HepG2 (cell line): Measurements from ENCODE around the gene WIPF3. TPM values are rescaled to one million over a fixed set of nuclear protein-coding genes. Genes with fewer than 3 reads are reported as not detected.
A peak's percentile ranks its signal among the peaks of the same experiment; 100 is the strongest.

ENCODE experiments used
- CAMTA2 ChIP-seq: sonication (generic); formaldehyde crosslinking; IDR thresholded peaks from 2 replicates; pipeline ENCODE4 v1.4.0; 2020; ENCODE audit warnings: mild to moderate bottlenecking, missing genetic modification reagents, borderline replicate concordance
- ELF3 ChIP-seq: IDR thresholded peaks from 2 replicates; pipeline ENCODE4 v1.6.1; 2016; ENCODE audit warnings: missing genetic modification reagents, missing compliant biosample characterization
- EP300 ChIP-seq, 3 experiments: sonication (generic) in 1 of 3; formaldehyde crosslinking in 1 of 3; IDR thresholded peaks; 2 replicates each; pipeline versions ENCODE4 v1.5.1 to v1.6.1; 2011 to 2020; ENCODE audit warnings: low read depth in 2 of 3, low read length in 2 of 3, borderline replicate concordance in 1 of 3, improper control_type of control experiment in 1 of 3, mild to moderate bottlenecking in 1 of 3, missing genetic modification reagents in 1 of 3, moderate library complexity in 1 of 3
- GABPA ChIP-seq, 2 experiments: IDR thresholded peaks; 2 replicates each; pipeline ENCODE4 v1.6.1; 2011 to 2016; ENCODE audit warnings: low read depth in 2 of 2, low read length in 1 of 2, missing biosample characterization in 1 of 2, missing genetic modification characterization in 1 of 2
- GABPB1 ChIP-seq: IDR thresholded peaks from 2 replicates; pipeline ENCODE4 v1.6.1; 2016; ENCODE audit warnings: mild to moderate bottlenecking, missing genetic modification reagents, moderate library complexity, missing compliant biosample characterization
- HOXD1 ChIP-seq: sonication (generic); formaldehyde crosslinking; IDR thresholded peaks from 2 replicates; pipeline ENCODE4 v1.5.0; 2020; ENCODE audit warnings: missing genetic modification reagents
- KLF6 ChIP-seq: IDR thresholded peaks from 2 replicates; pipeline ENCODE4 v1.8.0; 2016; ENCODE audit warnings: missing biosample characterization, missing genetic modification reagents
- POGK ChIP-seq: sonication (generic); formaldehyde crosslinking; conservative IDR thresholded peaks from 2 replicates; pipeline ENCODE4 v1.8.0; 2022; ENCODE audit warnings: mild to moderate bottlenecking, moderate library complexity, missing genetic modification reagents
- SAFB2 ChIP-seq: sonication (generic); formaldehyde crosslinking; IDR thresholded peaks from 2 replicates; pipeline ENCODE4 v1.5.1; 2020; ENCODE audit warnings: missing genetic modification reagents, low read depth, mild to moderate bottlenecking, borderline replicate concordance
- TBX2 ChIP-seq: sonication (generic); formaldehyde crosslinking; IDR thresholded peaks from 2 replicates; pipeline ENCODE4 v1.5.0; 2020; ENCODE audit warnings: missing genetic modification reagents, mild to moderate bottlenecking, borderline replicate concordance
- USF2 ChIP-seq, 2 experiments: sonication (generic) in 1 of 2; formaldehyde crosslinking in 1 of 2; IDR thresholded peaks; 2 replicates each; pipeline versions ENCODE4 v1.5.1 to v1.6.1; 2011 to 2020; ENCODE audit warnings: borderline replicate concordance in 1 of 2, low read depth in 1 of 2, low read length in 1 of 2, mild to moderate bottlenecking in 1 of 2, missing genetic modification reagents in 1 of 2, moderate library complexity in 1 of 2
- XBP1 ChIP-seq: sonication (generic); formaldehyde crosslinking; IDR thresholded peaks from 2 replicates; pipeline ENCODE4 v1.5.0; 2020; ENCODE audit warnings: missing genetic modification reagents
- ZEB1 ChIP-seq: IDR thresholded peaks from 2 replicates; pipeline ENCODE4 v1.6.1; 2012; ENCODE audit warnings: mild to moderate bottlenecking, low read depth, inconsistent platforms; ENCODE audit not compliant: insufficient replicate concordance
- polyA plus RNA-seq, 8 experiments: library from polyadenylated mRNA; depleted of rRNA in 3 of 8; stranded (reverse) in 7 of 8; unstranded in 1 of 8; fragments of >200 nt; fragmentation: Illumina TruSeq in 4 of 8; extraction: Trizol in 4 of 8; gene quantifications; 2 replicates each; pipeline versions ENCODE4 v1.2.1 to v1.2.3, GENCODE V29; 2011 to 2016; ENCODE audit warnings: low read depth in 4 of 8, missing spikeins in 1 of 8, mixed read lengths in 1 of 8; ENCODE audit not compliant: insufficient read depth in 1 of 8
- total RNA-seq, 5 experiments: library from RNA; depleted of rRNA; stranded (reverse); fragments of >200 nt; fragmentation: Illumina TruSeq; extraction: Trizol; gene quantifications; 2 replicates each; pipeline ENCODE4 v1.2.3, GENCODE V29; 2016; ENCODE audit warnings: low read depth in 1 of 5

Gene WIPF3
- total and polyA plus RNA-seq, 2 of the 13 experiments (the other 11 are each of a cell fraction or from before 2014, with no cell fraction given) = 0.03 TPM; not detected in 1

DNA sequence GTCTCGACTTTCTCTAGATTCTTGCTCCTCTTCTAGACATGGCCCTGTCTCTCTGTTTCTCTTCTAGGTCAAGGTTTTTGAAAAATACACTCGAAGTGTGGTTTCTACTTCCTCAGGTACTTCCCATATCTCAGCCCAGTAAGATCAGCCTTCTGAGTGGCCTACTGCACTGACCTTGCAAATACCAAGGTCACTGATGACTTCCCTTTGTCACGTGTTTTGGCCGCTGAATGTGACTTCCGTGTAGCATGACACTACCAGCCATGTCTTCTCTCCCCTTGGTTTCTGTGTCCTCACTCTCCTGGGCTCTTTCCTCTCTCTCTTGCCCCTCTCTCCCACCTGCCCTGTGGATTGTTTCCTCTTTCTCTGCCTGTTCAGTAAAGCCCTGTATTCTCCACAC, 7.9 kb upstream of the WIPF3 start (continued):
- no peak for TF ChIP-seq ZEB1
- TF ChIP-seq HOXD1 (CRISPR knock-in tag) = no peak
- TF ChIP-seq ELF3 (CRISPR knock-in tag) = 0 out of 2 replicates have a peak, but pooled peaks have one; percentile 14
- TF ChIP-seq TBX2 (CRISPR knock-in tag) = no peak
- no peak for TF ChIP-seq GABPA (IDR thresholded peaks at IDR 0.05; ENCODE audit: low read depth, low read length)
- TF ChIP-seq GABPA (CRISPR knock-in tag; IDR thresholded peaks at IDR 0.05; ENCODE audit: low read depth) = peak; percentile 41; the same call in 1 of the 2 replicates
- TF ChIP-seq USF2 (IDR thresholded peaks at IDR 0.05; ENCODE audit: low read depth, low read length) = 0 out of 2 replicates have a peak, but pooled peaks have one; percentile 5
- no peak for TF ChIP-seq USF2 (CRISPR knock-in tag; IDR thresholded peaks at IDR 0.05; ENCODE audit: borderline replicate concordance)
- TF ChIP-seq SAFB2 = no peak
- TF ChIP-seq KLF6 (CRISPR knock-in tag) = no peak
- TF ChIP-seq POGK (CRISPR knock-in tag) = no peak
- no peak for TF ChIP-seq EP300 (IDR thresholded peaks at IDR 0.05; ENCODE audit: low read depth in 2 of 2, low read length in 2 of 2)
- TF ChIP-seq EP300 (CRISPR knock-in tag; IDR thresholded peaks at IDR 0.05; ENCODE audit: borderline replicate concordance) = no peak
- no peak for TF ChIP-seq XBP1 (CRISPR knock-in tag)
- peak; percentile 49; the same call in 1 of the 2 replicates for TF ChIP-seq GABPB1
- TF ChIP-seq CAMTA2 = no peak
